ENCODE results near the gene KDM7A.

Gene KDM7A

GRCh38 chr7:140081774-140082425, 94.9 kb downstream of the KDM7A start:
- no peak for DNase-seq

GRCh38 chr7:140080919-140081318, 95.9 kb downstream of the KDM7A start:
- DNase-seq: no peak

- no peak for DNase-seq
Observed at GRCh38 chr7:140079121-140079536, 97.7 kb downstream of the KDM7A start.

- DNase-seq: no peak
Observed at GRCh38 chr7:140078392-140078791, 98.4 kb downstream of the KDM7A start.

GRCh38 chr7:140074780-140075179, 102.0 kb downstream of the KDM7A start:
- no peak for DNase-seq

- no peak for DNase-seq
Observed at GRCh38 chr7:140070546-140070945, 106.2 kb downstream of the KDM7A start.

- no peak for DNase-seq
Observed at GRCh38 chr7:140069298-140069949, 107.4 kb downstream of the KDM7A start.

GRCh38 chr7:140068033-140068432, 108.8 kb downstream of the KDM7A start:
- DNase-seq: no peak

- DNase-seq: no peak
Observed at GRCh38 chr7:140067052-140067451, 109.7 kb downstream of the KDM7A start.

GRCh38 chr7:140062528-140063299, 114.1 kb downstream of the KDM7A start, which contains the start of gene PARP12:
Gene PARP12, minus strand, starts transcription at chr7:140062951. Its CDS starts 104 bp downstream, at chr7:140062847.
- DNase-seq: peak; percentile 79

GRCh38 chr7:140062118-140062527, 114.7 kb downstream of the KDM7A start:
- DNase-seq: no peak

GRCh38 chr7:140061607-140061930, 115.2 kb downstream of the KDM7A start:
- no peak for DNase-seq

- no peak for DNase-seq
Observed at GRCh38 chr7:140060788-140061606, 115.8 kb downstream of the KDM7A start.

GRCh38 chr7:140060243-140060630, 116.5 kb downstream of the KDM7A start:
- DNase-seq: no peak

- no peak for DNase-seq
Observed at GRCh38 chr7:140059273-140060242, 117.2 kb downstream of the KDM7A start.

- DNase-seq: no peak
Observed at GRCh38 chr7:140058517-140058916, 118.3 kb downstream of the KDM7A start.

GRCh38 chr7:140057143-140057535, 119.6 kb downstream of the KDM7A start:
- DNase-seq: no peak

- DNase-seq: no peak
Observed at GRCh38 chr7:140056431-140057142, 120.2 kb downstream of the KDM7A start.

GRCh38 chr7:140055833-140056232, 121.0 kb downstream of the KDM7A start:
- no peak for DNase-seq

- DNase-seq: no peak
Observed at GRCh38 chr7:140054751-140055150, 122.0 kb downstream of the KDM7A start.

Measured in GDM1 (cell line).